HEK293 (cell line): Measurements from ENCODE around the gene FRMD4A.
A peak's percentile ranks its signal among the peaks of the same experiment; 100 is the strongest.

Source experiments
- CTCF ChIP-seq: fragments of 450-650 bp; formaldehyde crosslinking; IDR thresholded peaks from 2 replicates; pipeline ENCODE4 v1.5.1; 2016; ENCODE audit warnings: missing biosample characterization, missing genetic modification characterization
- MYNN ChIP-seq: fragments of 450-650 bp; formaldehyde crosslinking; IDR thresholded peaks from 2 replicates; pipeline ENCODE4 v1.5.1; 2016; ENCODE audit warnings: missing biosample characterization, missing genetic modification characterization, borderline replicate concordance
- PATZ1 ChIP-seq: fragments of 450-650 bp; formaldehyde crosslinking; IDR thresholded peaks from 2 replicates; pipeline ENCODE4 v1.5.1; 2016; ENCODE audit warnings: missing biosample characterization, missing genetic modification characterization
- PRDM6 ChIP-seq: fragments of 450-650 bp; formaldehyde crosslinking; IDR thresholded peaks from 2 replicates; pipeline ENCODE4 v1.5.1; 2017; ENCODE audit warnings: missing biosample characterization, missing genetic modification characterization
- SP2 ChIP-seq: fragments of 450-650 bp; formaldehyde crosslinking; IDR thresholded peaks from 2 replicates; pipeline ENCODE4 v1.5.1; 2016; ENCODE audit warnings: missing biosample characterization, missing genetic modification characterization
- YY1 ChIP-seq: fragments of 450-650 bp; formaldehyde crosslinking; IDR thresholded peaks from 2 replicates; pipeline ENCODE4 v1.5.1; 2018; ENCODE audit warnings: missing biosample characterization, missing genetic modification characterization
- ZNF114 ChIP-seq: fragments of 450-650 bp; formaldehyde crosslinking; IDR thresholded peaks from 2 replicates; pipeline ENCODE4 v1.5.0; 2017; ENCODE audit warnings: missing biosample characterization, missing genetic modification characterization
- ZNF140 ChIP-seq: fragments of 450-650 bp; formaldehyde crosslinking; IDR thresholded peaks from 2 replicates; pipeline ENCODE4 v1.5.1; 2016; ENCODE audit warnings: missing biosample characterization, missing genetic modification characterization
- ZNF146 ChIP-seq: fragments of 450-650 bp; formaldehyde crosslinking; IDR thresholded peaks from 2 replicates; pipeline ENCODE4 v1.5.1; 2016; ENCODE audit warnings: missing biosample characterization, missing genetic modification characterization
- ZNF223 ChIP-seq: fragments of 450-650 bp; formaldehyde crosslinking; IDR thresholded peaks from 2 replicates; pipeline ENCODE4 v1.5.1; 2016; ENCODE audit warnings: missing biosample characterization, missing genetic modification characterization
- ZNF23 ChIP-seq: fragments of 450-650 bp; formaldehyde crosslinking; IDR thresholded peaks from 2 replicates; pipeline ENCODE4 v1.5.1; 2016; ENCODE audit warnings: missing biosample characterization, missing genetic modification characterization, borderline replicate concordance
- ZNF274 ChIP-seq, 2 experiments: fragments of 200-500 bp in 1 of 2; fragments of 450-650 bp in 1 of 2; sonication (Bioruptor generic) in 1 of 2; formaldehyde crosslinking in 1 of 2; IDR thresholded peaks; 2 replicates each; pipeline versions ENCODE4 v1.5.1 to v1.6.1; 2014 to 2016; ENCODE audit warnings: borderline replicate concordance in 1 of 2, inconsistent platforms in 1 of 2, low read length in 1 of 2, missing biosample characterization in 1 of 2, missing genetic modification characterization in 1 of 2
- ZNF292 ChIP-seq: fragments of 450-650 bp; formaldehyde crosslinking; IDR thresholded peaks from 2 replicates; pipeline ENCODE4 v1.5.1; 2016; ENCODE audit warnings: low read depth, missing biosample characterization, missing genetic modification characterization, borderline replicate concordance
- ZNF621 ChIP-seq: fragments of 450-650 bp; formaldehyde crosslinking; IDR thresholded peaks from 2 replicates; pipeline ENCODE4 v1.5.1; 2017; ENCODE audit warnings: missing biosample characterization, missing genetic modification characterization

- TF ChIP-seq CTCF (tag by site-specific recombination) (no peak), MYNN (tag by site-specific recombination) (no peak), ZNF114 (tag by site-specific recombination) (no peak), ZNF621 (tag by site-specific recombination) (no peak), SP2 (tag by site-specific recombination) (no peak), YY1 (tag by site-specific recombination) (no peak), PRDM6 (tag by site-specific recombination) (no peak), ZNF140 (no peak), ZNF274 (IDR thresholded peaks at IDR 0.05; ENCODE audit: low read length) (no peak), ZNF274 (tag by site-specific recombination; IDR thresholded peaks at IDR 0.05; ENCODE audit: borderline replicate concordance) (no peak), ZNF146 (no peak), ZNF223 (tag by site-specific recombination) (no peak), PATZ1 (0 out of 2 replicates have a peak, but pooled peaks have one; percentile 26), ZNF292 (no peak), ZNF23 (tag by site-specific recombination) (no peak)
Measured at GRCh38 chr10:13712837-13713581, 617.7 kb downstream of the FRMD4A start.
